Transverse colon (tissue), 4 donors: ENCODE results near the gene KIAA1549. TPM values are rescaled to one million over a fixed set of nuclear protein-coding genes. Genes with fewer than 3 reads are reported as not detected.

Source experiments
- DNase-seq: peaks from one replicate; pipeline ENCODE4 v3.0.0-alpha.2; 2019
- H3K27ac ChIP-seq, 4 donors: fragments of 200-600 bp; sonication (generic); 2 replicates each; pipeline ENCODE4 v1.5.1; 2016 to 2018; ENCODE audit warnings: inconsistent platforms in 4 of 4
- H3K27me3 ChIP-seq: fragments of 200-600 bp; sonication (generic); 2 replicates; pipeline ENCODE4 v1.5.1; 2017; ENCODE audit warnings: inconsistent platforms
- H3K36me3 ChIP-seq, 4 donors: fragments of 200-600 bp; sonication (generic); 2 replicates each; pipeline ENCODE4 v1.5.1; 2017 to 2019; ENCODE audit warnings: inconsistent platforms in 4 of 4
- H3K4me1 ChIP-seq, 4 donors: fragments of 200-600 bp; sonication (generic); 2 replicates each; pipeline ENCODE4 v1.5.1; 2017 to 2020; ENCODE audit warnings: inconsistent platforms in 4 of 4
- H3K4me3 ChIP-seq, 4 donors: fragments of 200-600 bp; sonication (generic); 1 replicate in 1 of 4; 2 replicates in 3 of 4; pipeline versions ENCODE4 v1.5.1 to v1.6.1; 2017 to 2019; ENCODE audit warnings: inconsistent platforms in 4 of 4
- H3K9me3 ChIP-seq, 2 donors: fragments of 200-600 bp; sonication (generic); 2 replicates each; pipeline ENCODE4 v1.5.1; 2017 to 2019; ENCODE audit warnings: inconsistent platforms in 2 of 2
- CTCF ChIP-seq, 5 experiments: fragments of 200-600 bp in 3 of 5; fragments of 450-650 bp in 2 of 5; sonication (generic) in 3 of 5; IDR thresholded peaks; 1 replicate in 2 of 5; 2 replicates in 3 of 5; pipeline ENCODE4 v1.5.1; 2016 to 2017; ENCODE audit warnings: antibody characterized with exemption in 5 of 5, inconsistent platforms in 3 of 5, mild to moderate bottlenecking in 2 of 5, moderate library complexity in 1 of 5
- EP300 ChIP-seq: sonication (generic); formaldehyde crosslinking; IDR thresholded peaks from one replicate; pipeline ENCODE4 v1.6.1; 2017; ENCODE audit warnings: antibody characterized with exemption, low read depth
- POLR2A ChIP-seq: fragments of 450-650 bp; IDR thresholded peaks from one replicate; pipeline ENCODE4 v1.6.1; 2016; ENCODE audit warnings: antibody characterized with exemption, mild to moderate bottlenecking, moderate library complexity
- POLR2AphosphoS5 ChIP-seq, 3 donors: sonication (generic); formaldehyde crosslinking; IDR thresholded peaks; one replicate each; pipeline ENCODE4 v1.6.1; 2016; ENCODE audit warnings: antibody characterized with exemption in 3 of 3
- whole genome bisulfite sequencing, 2 donors: methylation state at CpG; one replicate each; pipeline ENCODE4 v1.1.5; 2018; ENCODE audit warnings: low coverage in 1 of 2; 5-methylcytosine and 5-hydroxymethylcytosine counted together
- in situ Hi-C, 4 donors: fragments of 200-750 bp; cut with MboI; loops; one replicate each; pipeline versions ENCODE4 v1.15.0 to v1.15.1; 2017; ENCODE audit warnings: low sequenced_read_pairs in 3 of 4, low pct_ligation_motif_present in 1 of 4, low pct_unique_long_range_greater_than_20kb in 1 of 4
- intact Hi-C: fragments of 100-400 bp; cut with DNase I; formaldehyde crosslinking; loops from one replicate; pipeline ENCODE4 v1.15.1; 2023; ENCODE audit warnings: low total_unique reads
- total RNA-seq, 4 donors: library from RNA; depleted of rRNA; stranded (reverse); fragments of >200 nt; gene quantifications; one replicate each; pipeline ENCODE4 v1.1.0, GENCODE V29; 2016

KIAA1549 gene
- total RNA-seq, 4 donors from 2014 or later: 0.37 to 1.5 (median 0.93) TPM

DNA sequence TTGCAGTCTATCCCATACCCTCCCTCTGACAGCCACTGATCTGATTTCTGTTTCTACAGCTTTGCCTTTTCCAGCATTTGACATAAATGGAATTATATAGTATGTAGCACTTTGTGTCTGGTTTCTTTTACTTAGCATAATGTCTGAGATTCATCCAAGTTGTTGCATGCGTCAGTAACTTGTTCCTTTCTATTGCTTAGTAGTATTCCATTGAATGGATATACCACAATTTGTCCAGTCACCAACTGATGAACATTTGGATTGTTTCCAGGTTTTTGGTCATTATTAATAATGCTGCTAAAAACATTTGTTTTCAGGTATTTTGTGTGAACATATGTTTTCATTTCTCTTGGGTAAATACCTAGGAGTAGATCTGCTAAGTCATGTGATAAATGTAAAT lies 6.5 kb upstream of the KIAA1549 start:
- in situ Hi-C loops (no loop called here), intact Hi-C loops (no loop called here)
- no peak for TF ChIP-seq EP300
- no peak for TF ChIP-seq POLR2AphosphoS5 (IDR thresholded peaks at IDR 0.05)
- no peak for TF ChIP-seq CTCF (IDR thresholded peaks at IDR 0.05)
- TF ChIP-seq POLR2A: no peak
- Histone ChIP-seq H3K36me3 (no peaks in the 10 kb centered on the region), H3K4me1 (no peaks in the 10 kb centered on the region), H3K27me3 (no peaks in the 10 kb centered on the region), H3K4me3 (no peak overlapping the region), H3K9me3 (peaks cover 0 to 4% of the 10 kb centered on the region in 2 donors), H3K27ac (no peak overlapping the region)
- 100% methylated on average over 1 of the region's 1 CpG for WGBS, 2 donors
- DNase-seq: no peak

GRCh38 chr7:138982204-138982623 lies 1.0 kb upstream of the KIAA1549 start:
- H3K9me3 ChIP-seq: no peaks in the 10 kb centered on the region
- H3K4me1 ChIP-seq: peaks cover 0 to 17% (median 16%) of the 10 kb centered on the region in 4 donors
- no peak for DNase-seq
- no peak overlapping the region for H3K27ac ChIP-seq
- in situ Hi-C loops: no loop called here
- 34 to 35% methylated on average over 10 to 14 of the region's 14 CpGs for WGBS, 2 donors
- H3K27me3 ChIP-seq: peaks cover 8% of the 10 kb centered on the region
- no peak for TF ChIP-seq CTCF (IDR thresholded peaks at IDR 0.05)
- intact Hi-C loops: no loop called here
- H3K4me3 ChIP-seq: peak overlapping the region in 3 of 4 donors; percentile 58 to 64 (median 62)
- no peaks in the 10 kb centered on the region for H3K36me3 ChIP-seq

GRCh38 chr7:138980563-138981291 lies 462 bp downstream of the KIAA1549 start:
- peak overlapping the region in 2 of 4 donors; percentile 43 to 48 for H3K27ac ChIP-seq
- in situ Hi-C loops: no loop called here

More at GRCh38 chr7:138980563-138981291, 462 bp downstream of the KIAA1549 start:
- no peak for DNase-seq
- Histone ChIP-seq H3K4me3 (peak overlapping the region; percentile 51 to 68 (median 60)), H3K27me3 (peaks cover 8% of the 10 kb centered on the region), H3K4me1 (peaks cover 0 to 17% (median 16%) of the 10 kb centered on the region in 4 donors), H3K36me3 (no peaks in the 10 kb centered on the region), H3K9me3 (no peaks in the 10 kb centered on the region)
- TF ChIP-seq POLR2A (no peak), EP300 (no peak), CTCF (IDR thresholded peaks at IDR 0.05) (no peak), POLR2AphosphoS5 (IDR thresholded peaks at IDR 0.05) (no peak)
- WGBS, 2 donors: 1 to 2% methylated on average over 11 to 37 of the region's 68 CpGs
- intact Hi-C loops: no loop called here
